ENCODE measurements around the gene KIF5C.

DNA sequence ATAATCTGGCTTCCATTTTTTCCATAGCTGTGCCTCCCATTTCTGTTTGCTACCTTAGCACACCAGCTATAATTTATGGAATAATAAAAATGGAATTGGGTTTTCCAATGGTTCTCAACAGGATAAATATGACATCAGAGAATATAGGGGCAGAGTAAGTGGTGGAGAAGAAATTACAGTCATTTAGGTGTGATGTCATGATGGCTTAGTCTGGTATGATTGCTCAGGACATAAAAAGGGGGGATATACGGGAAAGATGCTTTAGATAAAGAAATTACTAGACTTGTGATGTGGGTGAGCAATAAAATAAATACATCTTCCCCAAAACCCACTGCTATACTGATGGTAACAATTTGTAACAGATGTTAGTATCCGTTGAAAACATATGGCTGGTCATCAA is 21.6 kb upstream of the KIF5C start:
- TF ChIP-seq, protein P1, sequence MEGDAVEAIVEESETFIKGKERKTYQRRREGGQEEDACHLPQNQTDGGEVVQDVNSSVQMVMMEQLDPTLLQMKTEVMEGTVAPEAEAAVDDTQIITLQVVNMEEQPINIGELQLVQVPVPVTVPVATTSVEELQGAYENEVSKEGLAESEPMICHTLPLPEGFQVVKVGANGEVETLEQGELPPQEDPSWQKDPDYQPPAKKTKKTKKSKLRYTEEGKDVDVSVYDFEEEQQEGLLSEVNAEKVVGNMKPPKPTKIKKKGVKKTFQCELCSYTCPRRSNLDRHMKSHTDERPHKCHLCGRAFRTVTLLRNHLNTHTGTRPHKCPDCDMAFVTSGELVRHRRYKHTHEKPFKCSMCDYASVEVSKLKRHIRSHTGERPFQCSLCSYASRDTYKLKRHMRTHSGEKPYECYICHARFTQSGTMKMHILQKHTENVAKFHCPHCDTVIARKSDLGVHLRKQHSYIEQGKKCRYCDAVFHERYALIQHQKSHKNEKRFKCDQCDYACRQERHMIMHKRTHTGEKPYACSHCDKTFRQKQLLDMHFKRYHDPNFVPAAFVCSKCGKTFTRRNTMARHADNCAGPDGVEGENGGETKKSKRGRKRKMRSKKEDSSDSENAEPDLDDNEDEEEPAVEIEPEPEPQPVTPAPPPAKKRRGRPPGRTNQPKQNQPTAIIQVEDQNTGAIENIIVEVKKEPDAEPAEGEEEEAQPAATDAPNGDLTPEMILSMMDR (IDR thresholded peaks at IDR 0.05) = no peak
- TF ChIP-seq ZFX (IDR thresholded peaks at IDR 0.05; ENCODE audit: borderline replicate concordance) = no peak
